Measurements from ENCODE around the gene EXOC3L4.

Gene EXOC3L4

DNA sequence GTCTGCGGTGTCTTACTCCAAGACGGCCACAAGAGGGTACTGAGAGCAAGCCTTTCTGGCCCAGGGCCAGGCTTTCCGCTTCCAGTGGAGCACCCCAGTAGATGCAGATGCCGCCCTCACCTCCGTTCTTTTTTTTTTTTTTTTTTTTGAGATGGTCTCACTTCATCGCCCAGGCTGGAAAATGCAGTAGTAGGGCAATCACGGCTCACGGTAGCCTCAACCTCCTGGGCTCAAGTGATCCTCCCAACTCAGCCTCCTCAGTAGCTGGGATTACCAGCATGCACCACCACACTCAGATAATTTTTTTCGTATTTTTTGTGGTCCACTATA, 16.1 kb upstream of the EXOC3L4 start:
- TF ChIP-seq, protein P1, sequence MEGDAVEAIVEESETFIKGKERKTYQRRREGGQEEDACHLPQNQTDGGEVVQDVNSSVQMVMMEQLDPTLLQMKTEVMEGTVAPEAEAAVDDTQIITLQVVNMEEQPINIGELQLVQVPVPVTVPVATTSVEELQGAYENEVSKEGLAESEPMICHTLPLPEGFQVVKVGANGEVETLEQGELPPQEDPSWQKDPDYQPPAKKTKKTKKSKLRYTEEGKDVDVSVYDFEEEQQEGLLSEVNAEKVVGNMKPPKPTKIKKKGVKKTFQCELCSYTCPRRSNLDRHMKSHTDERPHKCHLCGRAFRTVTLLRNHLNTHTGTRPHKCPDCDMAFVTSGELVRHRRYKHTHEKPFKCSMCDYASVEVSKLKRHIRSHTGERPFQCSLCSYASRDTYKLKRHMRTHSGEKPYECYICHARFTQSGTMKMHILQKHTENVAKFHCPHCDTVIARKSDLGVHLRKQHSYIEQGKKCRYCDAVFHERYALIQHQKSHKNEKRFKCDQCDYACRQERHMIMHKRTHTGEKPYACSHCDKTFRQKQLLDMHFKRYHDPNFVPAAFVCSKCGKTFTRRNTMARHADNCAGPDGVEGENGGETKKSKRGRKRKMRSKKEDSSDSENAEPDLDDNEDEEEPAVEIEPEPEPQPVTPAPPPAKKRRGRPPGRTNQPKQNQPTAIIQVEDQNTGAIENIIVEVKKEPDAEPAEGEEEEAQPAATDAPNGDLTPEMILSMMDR (IDR thresholded peaks at IDR 0.05; ENCODE audit: low read depth, low read length), result peak; percentile 85
- H3K4me3 ChIP-seq (replicated peaks in 1 of 2; ENCODE audit: low read depth in 2 of 2, low read length in 2 of 2), result no peak overlapping the region

DNA sequence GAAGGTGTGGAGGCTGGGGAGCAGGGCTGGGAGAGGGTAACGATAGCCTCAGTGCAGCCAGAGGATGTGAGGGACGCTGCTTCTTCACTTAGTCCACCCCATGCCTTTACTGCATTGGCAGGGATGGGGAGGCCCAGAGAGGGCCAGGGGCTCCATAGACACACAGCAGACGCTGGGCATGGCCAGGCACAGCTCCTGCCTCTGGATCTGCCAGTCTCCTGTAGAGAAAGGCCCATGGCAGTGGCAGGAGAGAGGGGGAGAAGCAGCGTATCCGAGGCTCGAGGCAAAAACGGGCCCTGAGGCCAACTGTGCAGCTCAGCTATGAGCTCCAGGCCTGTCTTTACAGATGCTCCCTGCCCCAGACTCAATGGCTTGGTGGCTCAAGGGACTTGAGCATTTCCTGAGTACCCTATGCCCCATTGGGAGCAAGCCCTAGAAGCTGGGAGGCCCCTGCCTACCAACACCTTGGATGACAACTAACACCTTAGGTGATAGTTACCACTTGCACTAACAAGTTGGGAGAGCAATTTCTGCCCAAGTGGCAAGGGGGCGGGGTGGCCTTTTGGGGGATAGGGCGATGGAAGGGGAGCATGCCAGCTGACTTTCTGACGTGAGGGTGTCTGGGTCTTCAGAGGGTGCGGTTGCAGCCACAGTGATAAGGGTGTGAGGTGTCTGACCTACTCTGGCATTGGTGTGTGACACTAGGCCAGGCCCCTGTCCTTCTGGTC, 15.5 kb upstream of the EXOC3L4 start:
- no peak for DNase-seq (ENCODE audit: low read depth in 2 of 2)
- no peak overlapping the region for H3K4me3 ChIP-seq (replicated peaks in 1 of 2; ENCODE audit: low read depth in 2 of 2, low read length in 2 of 2)
- TF ChIP-seq, protein P1 (IDR thresholded peaks at IDR 0.05; ENCODE audit: low read depth, low read length), result no peak

More for the DNA sequence above, 16.1 kb upstream of the EXOC3L4 start:
- peak; percentile 82 to 85 for DNase-seq (ENCODE audit: low read depth in 2 of 2)

DNA sequence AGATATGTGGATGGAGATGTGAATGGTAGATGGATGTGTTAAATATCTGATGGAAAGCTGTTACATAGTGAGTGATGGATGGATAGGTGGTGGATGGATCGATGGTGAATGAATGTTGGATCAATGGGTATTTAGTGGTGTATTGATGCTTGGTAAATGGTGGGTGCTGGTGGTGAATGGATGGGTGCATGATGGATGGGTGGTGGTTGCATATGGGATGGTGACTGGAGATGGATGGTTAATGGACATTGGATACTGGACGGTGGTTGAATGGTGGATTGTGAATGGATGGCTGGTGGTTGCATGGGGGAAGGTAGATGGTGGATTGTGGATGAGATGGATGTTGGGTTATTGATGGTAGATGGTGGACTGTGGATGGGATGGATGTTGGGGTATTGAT, 12.6 kb upstream of the EXOC3L4 start:
- TF ChIP-seq, protein P1 (IDR thresholded peaks at IDR 0.05; ENCODE audit: low read depth, low read length), result no peak
- DNase-seq (ENCODE audit: low read depth in 2 of 2), result no peak
- no peak overlapping the region for H3K4me3 ChIP-seq (replicated peaks in 1 of 2; ENCODE audit: low read depth in 2 of 2, low read length in 2 of 2)

DNA sequence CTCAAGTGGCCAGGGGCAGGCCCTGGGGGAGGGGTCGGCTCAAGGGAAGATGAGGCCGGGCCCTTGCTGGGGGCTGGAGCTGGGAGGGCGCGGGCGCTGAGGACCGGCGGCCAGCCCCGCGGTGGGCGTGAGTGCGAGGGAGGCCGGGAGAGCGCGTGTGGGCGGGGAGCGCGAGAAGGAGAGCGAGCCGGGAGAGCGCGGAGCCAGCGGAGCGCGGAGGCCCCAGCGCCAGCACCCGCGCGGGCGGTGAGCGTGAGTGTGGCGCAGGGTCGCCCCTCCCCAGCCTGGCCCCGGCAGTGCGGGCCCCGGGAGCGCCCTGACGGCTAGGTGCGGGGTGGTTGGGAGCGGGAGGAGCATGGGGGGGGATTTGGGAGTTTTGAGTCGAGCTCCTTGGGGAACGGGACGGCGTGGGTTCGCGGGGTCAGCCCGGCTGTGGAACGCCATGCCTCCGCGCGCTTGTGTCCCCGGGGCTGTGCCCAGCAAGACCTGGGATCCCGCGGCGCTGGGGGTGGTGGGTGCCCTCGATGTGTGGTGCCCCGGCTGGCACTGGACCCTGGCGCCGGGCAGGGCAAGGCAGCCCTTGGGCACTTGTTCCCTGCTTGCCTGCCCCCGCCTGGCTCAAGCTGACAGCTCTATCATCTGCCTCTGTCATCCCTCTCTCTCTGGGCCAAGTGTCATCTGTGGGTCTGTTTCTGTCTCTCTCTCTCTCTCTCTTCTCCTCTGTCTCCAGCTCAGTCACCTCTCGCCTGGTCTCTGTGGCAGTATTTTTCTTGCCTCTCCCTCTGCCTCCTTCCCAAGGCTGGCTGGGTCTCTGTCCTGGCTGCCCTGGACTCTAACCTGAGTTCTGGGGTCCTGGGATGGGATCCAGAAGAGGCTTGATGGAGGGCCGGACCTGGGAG, 10.3 kb upstream of the EXOC3L4 start, which contains the start of gene LBHD2:
TSS of gene LBHD2 (plus strand) at position 190 of the 899 bp plus-strand sequence. CDS start 1,803 bp downstream, outside the sequence.
- H3K4me3 ChIP-seq (replicated peaks in 1 of 2; ENCODE audit: low read depth in 2 of 2, low read length in 2 of 2), result no peak within 1 kb of the TSS
- no peak for DNase-seq (ENCODE audit: low read depth in 2 of 2)
- TF ChIP-seq, protein P1 (IDR thresholded peaks at IDR 0.05; ENCODE audit: low read depth, low read length), result no peak

DNA sequence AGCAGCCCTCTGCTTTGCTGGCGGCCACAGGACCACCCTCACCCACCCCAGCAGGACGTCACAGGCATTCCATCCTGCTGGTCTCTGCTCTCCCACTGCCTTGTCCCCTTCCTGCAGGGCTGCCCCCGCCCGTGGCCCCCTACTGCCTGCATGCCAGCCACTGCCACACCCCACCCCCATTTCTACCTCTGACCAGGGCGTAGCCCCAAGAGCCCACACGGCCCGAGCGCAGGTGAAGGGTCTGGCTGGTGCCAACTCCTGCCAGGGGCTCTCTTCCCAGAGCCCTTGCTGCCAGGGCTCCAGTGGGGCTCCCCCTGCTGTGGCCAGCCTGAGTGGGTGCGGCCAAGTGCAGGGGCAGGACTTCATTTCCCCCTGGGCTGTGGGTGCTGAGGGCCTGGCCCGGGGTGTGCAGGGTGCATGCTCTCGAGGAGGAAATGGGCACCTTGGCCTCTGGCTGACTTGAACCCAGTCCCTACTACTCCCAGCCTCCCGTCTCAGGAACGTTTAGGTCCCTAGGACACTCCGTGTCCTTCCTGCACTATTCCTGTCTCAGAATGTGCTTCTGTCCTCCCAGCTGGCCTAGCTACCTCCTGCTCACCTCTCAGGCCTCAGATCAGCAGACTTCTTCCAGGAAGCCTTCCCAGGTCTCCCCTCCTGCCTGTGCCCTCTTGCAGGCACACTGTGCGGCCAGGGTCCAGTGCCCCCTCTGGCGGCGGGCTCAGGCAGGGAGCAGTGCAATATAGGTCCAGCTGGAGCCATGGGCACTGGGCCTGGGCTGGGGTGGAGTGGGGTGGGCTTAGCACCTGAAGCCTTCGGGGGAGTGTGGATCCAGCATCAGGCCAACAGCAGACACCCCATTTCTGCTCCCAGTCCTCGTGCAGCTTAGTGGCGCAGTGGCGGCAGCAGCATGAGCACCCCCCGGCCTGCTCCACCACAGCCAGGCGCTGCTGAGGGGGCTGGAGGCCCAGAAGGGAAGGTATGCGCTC, 9.1 kb upstream of the EXOC3L4 start:
- TF ChIP-seq, protein P1 (IDR thresholded peaks at IDR 0.05; ENCODE audit: low read depth, low read length), result peak; percentile 22
- H3K4me3 ChIP-seq (replicated peaks in 1 of 2; ENCODE audit: low read depth in 2 of 2, low read length in 2 of 2), result no peak overlapping the region
- DNase-seq (ENCODE audit: low read depth in 2 of 2), result no peak

DNA sequence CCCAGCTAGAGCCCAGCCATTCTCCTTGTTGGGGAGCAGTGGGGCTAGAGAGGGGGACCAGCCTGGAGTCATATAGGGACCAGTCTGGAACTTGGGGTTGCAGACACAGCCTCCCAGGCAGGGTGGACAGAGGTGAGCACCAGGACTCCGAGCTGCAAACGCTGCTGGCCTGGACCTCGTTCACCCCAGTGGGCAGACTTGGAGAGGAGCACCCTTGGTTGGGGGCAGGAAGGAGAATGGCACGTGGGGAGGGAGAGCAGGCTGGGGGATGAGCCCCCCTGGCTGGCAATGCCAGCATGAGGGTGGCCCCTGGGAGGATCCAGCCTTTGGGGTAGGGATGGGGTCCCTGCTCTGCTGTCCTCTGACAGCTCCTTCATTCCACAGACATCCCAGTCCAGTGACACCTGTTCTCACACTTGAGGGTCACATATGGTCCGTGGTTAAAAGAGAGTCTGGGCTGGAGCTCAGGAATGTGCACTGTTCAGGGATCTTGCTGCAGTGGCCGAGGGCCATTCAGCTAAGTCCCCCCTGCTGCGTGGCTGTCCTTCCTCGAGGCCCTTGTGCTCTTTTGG, 7.7 kb upstream of the EXOC3L4 start:
- TF ChIP-seq, protein P1 (IDR thresholded peaks at IDR 0.05; ENCODE audit: low read depth, low read length), result no peak
- DNase-seq (ENCODE audit: low read depth in 2 of 2), result no peak
- H3K4me3 ChIP-seq (replicated peaks in 1 of 2; ENCODE audit: low read depth in 2 of 2, low read length in 2 of 2), result no peak overlapping the region
